ENCODE results near the gene VWC2.
"Not testable (repeated sequence)": the region's sequence is repeated elsewhere in the genome, so short reads cannot be mapped to it uniquely, and the experiment has no call there.

Gene VWC2

GRCh38 chr7:49787980-49788379 is 14.5 kb downstream of the VWC2 start:
- DNase-seq: no peak

GRCh38 chr7:49788455-49789059 is 15.1 kb downstream of the VWC2 start:
- no peak for DNase-seq

GRCh38 chr7:49789736-49790135 is 16.3 kb downstream of the VWC2 start:
- DNase-seq: no peak

GRCh38 chr7:49790209-49790608 is 16.8 kb downstream of the VWC2 start:
- no peak for DNase-seq

- DNase-seq: no peak
These were observed 17.8 kb downstream of the VWC2 start for GRCh38 chr7:49791088-49791741.

GRCh38 chr7:49797987-49798660 is 24.7 kb downstream of the VWC2 start:
- DNase-seq: no peak

- no peak for DNase-seq
These were observed 26.6 kb downstream of the VWC2 start for GRCh38 chr7:49800031-49800430.

- no peak for DNase-seq
These were observed 29.2 kb downstream of the VWC2 start for GRCh38 chr7:49802600-49802999.

GRCh38 chr7:49803812-49804211 is 30.4 kb downstream of the VWC2 start:
- DNase-seq: no peak

- no peak for DNase-seq
These were observed 32.1 kb downstream of the VWC2 start for GRCh38 chr7:49805371-49806007.

- DNase-seq: no peak
These were observed 39.1 kb downstream of the VWC2 start for GRCh38 chr7:49812534-49812933.

GRCh38 chr7:49817279-49817678 is 43.8 kb downstream of the VWC2 start:
- no peak for DNase-seq

GRCh38 chr7:49821181-49821580 is 47.7 kb downstream of the VWC2 start:
- no peak for DNase-seq

GRCh38 chr7:49822856-49823255 is 49.4 kb downstream of the VWC2 start:
- DNase-seq: no peak

- DNase-seq: no peak
These were observed 50.1 kb downstream of the VWC2 start for GRCh38 chr7:49823566-49823965.

GRCh38 chr7:49839863-49840645 is 66.6 kb downstream of the VWC2 start:
- no peak for DNase-seq

GRCh38 chr7:49840751-49841405 is 67.4 kb downstream of the VWC2 start:
- no peak for DNase-seq

GRCh38 chr7:49845626-49846025 is 72.2 kb downstream of the VWC2 start:
- DNase-seq: no peak

- no peak for DNase-seq
These were observed 74.9 kb downstream of the VWC2 start for GRCh38 chr7:49848211-49848841.

GRCh38 chr7:49850921-49851613 is 77.6 kb downstream of the VWC2 start:
- no peak for DNase-seq

GRCh38 chr7:49851614-49851934 is 78.1 kb downstream of the VWC2 start:
- DNase-seq: not testable (repeated sequence)

All from inflammatory macrophage treated with lipopolysaccharide for 4 hours (primary cell).